Measurements from ENCODE around the gene PLEKHM3.

PLEKHM3 gene, protein sequence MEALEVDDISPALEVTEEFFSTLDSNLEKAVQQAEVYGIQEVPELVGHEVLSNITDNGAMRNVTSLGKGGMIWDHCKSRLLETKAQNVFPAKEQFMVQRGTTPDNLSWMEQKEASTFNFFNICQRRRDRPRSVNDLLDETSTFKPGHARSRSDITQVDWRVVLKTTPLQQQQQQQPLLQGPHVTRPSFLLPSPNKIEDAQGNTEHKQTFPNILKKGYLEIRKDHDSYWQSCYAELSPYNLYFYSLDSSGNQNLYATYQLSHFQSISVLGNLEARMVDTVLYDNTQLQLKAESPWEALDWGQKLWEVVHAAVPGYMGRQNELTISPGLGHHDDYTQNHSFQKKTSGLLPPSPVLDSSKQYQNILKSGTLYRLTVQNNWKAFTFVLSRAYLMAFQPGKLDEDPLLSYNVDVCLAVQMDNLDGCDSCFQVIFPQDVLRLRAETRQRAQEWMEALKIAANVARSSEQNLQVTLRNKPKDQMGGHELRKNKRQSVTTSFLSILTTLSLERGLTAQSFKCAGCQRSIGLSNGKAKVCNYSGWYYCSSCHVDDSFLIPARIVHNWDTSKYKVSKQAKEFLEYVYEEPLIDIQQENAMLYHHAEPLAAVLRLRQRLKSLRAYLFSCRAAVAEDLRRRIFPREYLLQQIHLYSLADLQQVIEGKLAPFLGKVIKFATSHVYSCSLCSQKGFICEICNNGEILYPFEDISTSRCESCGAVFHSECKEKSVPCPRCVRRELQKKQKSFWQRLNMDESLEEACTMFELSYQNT

GRCh38 chr2:208025037-208025813 lies at the start of gene PLEKHM3:
Gene PLEKHM3 (minus strand): TSS chr2:208025527. CDS start chr2:208001639, 23,888 bp downstream.
- in situ Hi-C loops (cut with MboI; ENCODE audit: low pct_unique_long_range_greater_than_20kb, low sequenced_read_pairs): loop anchor here (25.0 kb wide), 1 partner anchor 263 kb away; the partner anchor contains the start of gene FZD5

GRCh38 chr2:208074610-208075356 lies 49.5 kb upstream of the PLEKHM3 start:
- no peak for DNase-seq
- in situ Hi-C loops (cut with MboI; ENCODE audit: low pct_unique_long_range_greater_than_20kb, low sequenced_read_pairs): loop anchor here (25.0 kb wide), 1 partner anchor 437 kb away; the partner anchor contains the start of gene METTL21A

More at GRCh38 chr2:208025037-208025813, at the start of gene PLEKHM3:
- peak; percentile 91 for DNase-seq

DNA sequence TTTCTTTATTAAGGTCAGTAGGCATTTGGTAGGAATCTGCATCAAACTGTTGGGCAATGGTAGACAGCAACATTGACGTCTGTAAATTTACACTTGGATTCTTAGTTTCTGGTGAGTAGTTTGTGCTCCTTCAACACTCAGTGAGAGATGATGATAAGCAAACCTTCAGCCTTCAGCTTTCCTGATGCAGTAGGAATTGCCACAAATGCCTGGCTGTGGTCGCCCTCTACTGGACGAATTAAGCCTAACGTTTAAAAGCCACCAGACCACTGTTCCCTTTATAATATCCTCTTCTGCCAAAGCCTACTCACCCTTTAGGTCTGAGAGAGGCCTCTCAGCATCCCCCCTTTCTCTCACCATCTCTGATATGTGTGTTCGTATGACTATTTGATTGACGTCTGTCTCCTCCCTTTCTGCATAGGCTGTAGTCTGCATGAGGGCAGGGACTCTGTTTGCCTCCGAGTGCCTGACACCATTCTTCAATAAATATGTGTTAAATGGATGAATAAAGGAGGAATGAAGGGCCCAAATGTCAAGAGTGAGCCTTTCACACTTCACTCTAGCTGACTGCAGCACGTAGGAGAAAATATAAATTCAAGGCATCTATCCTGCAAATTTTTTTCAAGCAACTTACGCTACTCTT lies 47.0 kb upstream of the PLEKHM3 start:
- DNase-seq: peak; percentile 84
- in situ Hi-C loops (cut with MboI; ENCODE audit: low pct_unique_long_range_greater_than_20kb, low sequenced_read_pairs): loop anchor here (25.0 kb wide), 1 partner anchor 435 kb away; the partner anchor contains the start of gene METTL21A

DNA sequence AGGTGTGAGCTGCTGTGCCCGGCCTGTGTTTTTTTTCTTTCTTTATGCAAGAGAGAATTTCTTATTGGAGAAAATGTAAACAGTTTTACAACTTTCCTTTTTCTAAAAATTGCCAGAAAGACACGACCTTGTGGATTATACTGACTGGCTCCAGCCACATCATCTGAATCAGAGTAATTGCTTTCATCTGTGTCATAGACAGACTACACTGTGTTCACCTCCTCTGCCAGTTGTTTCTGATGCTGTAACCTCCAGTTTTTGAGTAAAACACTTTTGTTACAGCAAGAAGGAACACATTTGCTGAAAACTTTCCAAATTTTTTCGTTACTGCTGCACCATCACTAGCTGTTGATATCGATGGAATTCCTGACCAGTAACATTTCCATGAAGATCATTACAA lies 43.9 kb upstream of the PLEKHM3 start:
- in situ Hi-C loops (cut with MboI; ENCODE audit: low pct_unique_long_range_greater_than_20kb, low sequenced_read_pairs): loop anchor here (25.0 kb wide), 1 partner anchor 432 kb away; the partner anchor contains the start of gene METTL21A
- no peak for DNase-seq

GRCh38 chr2:208066016-208066415 lies 40.7 kb upstream of the PLEKHM3 start:
- in situ Hi-C loops (cut with MboI; ENCODE audit: low pct_unique_long_range_greater_than_20kb, low sequenced_read_pairs): loop anchor here (25.0 kb wide), 1 partner anchor 429 kb away; the partner anchor contains the start of gene METTL21A
- no peak for DNase-seq

- no peak for DNase-seq
- in situ Hi-C loops (cut with MboI; ENCODE audit: low pct_unique_long_range_greater_than_20kb, low sequenced_read_pairs): loop anchor here (25.0 kb wide), 1 partner anchor 428 kb away; the partner anchor contains the start of gene METTL21A
Observed at GRCh38 chr2:208065476-208065875, 40.1 kb upstream of the PLEKHM3 start.

DNA sequence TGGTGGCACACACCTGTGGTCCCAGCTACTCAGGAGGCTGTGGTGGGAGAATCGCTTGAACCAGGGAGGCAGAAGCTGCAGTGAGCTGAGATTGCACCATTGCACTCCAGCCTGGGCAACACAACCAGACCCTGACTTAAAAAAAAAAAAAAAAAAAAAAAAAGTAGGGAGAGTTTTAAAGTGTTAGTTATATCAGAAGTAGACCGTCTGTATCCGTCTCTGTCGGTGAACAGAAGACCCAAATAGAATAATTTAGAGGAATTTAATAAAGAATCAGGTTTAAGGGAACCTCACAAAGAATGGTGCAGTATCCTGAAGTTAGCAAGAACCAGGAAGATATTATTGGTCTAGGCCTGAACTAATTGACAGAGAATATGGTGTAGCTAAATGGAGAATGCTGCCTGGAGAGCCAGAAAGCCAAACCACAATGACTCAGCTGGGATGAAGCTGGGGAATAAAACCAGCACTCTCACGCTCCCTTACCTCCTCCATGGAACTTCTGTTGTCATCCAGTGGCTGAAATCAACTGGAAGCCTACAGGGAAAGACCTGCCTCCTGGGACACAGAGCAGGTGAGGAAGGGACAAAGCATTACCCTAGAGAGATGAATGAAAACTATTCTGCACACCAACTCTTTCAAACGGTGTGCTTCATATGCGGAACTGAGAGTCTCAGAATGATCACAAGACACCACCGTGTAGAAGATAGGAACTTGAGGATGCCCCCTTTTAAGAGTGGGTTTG lies 39.1 kb upstream of the PLEKHM3 start:
- in situ Hi-C loops (cut with MboI; ENCODE audit: low pct_unique_long_range_greater_than_20kb, low sequenced_read_pairs): loop anchor here (25.0 kb wide), 1 partner anchor 427 kb away; the partner anchor contains the start of gene METTL21A
- DNase-seq: peak; percentile 67

GRCh38 chr2:208062961-208063360 lies 37.6 kb upstream of the PLEKHM3 start:
- no peak for DNase-seq
- in situ Hi-C loops (cut with MboI; ENCODE audit: low pct_unique_long_range_greater_than_20kb, low sequenced_read_pairs): loop anchor here (25.0 kb wide), 1 partner anchor 426 kb away; the partner anchor contains the start of gene METTL21A

- DNase-seq: peak; percentile 41
- in situ Hi-C loops (cut with MboI; ENCODE audit: low pct_unique_long_range_greater_than_20kb, low sequenced_read_pairs): loop anchor here (25.0 kb wide), 1 partner anchor 425 kb away; the partner anchor contains the start of gene METTL21A
Observed at GRCh38 chr2:208062113-208062512, 36.8 kb upstream of the PLEKHM3 start.

DNA sequence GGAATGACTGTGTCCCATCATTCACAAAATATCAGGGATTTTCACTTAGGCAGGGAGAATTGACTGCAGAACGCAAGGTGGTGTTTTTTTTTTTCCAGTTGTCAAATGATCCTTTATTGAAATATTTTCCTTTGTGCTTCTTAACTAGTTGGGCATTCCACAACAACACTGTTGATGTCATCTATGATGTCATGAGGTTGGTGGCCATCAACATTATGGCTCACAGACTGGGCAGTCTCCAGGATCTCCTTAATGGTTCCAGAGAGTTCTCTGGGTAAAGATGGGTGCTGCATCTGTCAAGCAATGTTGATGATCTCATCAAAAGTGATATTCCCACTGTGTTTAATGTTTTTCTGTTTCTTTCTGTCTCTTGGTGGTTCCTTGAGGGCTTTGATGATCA lies 31.8 kb upstream of the PLEKHM3 start:
- in situ Hi-C loops (cut with MboI; ENCODE audit: low pct_unique_long_range_greater_than_20kb, low sequenced_read_pairs): loop anchor here (25.0 kb wide), 1 partner anchor 420 kb away; the partner anchor contains the start of gene METTL21A
- no peak for DNase-seq

DNA sequence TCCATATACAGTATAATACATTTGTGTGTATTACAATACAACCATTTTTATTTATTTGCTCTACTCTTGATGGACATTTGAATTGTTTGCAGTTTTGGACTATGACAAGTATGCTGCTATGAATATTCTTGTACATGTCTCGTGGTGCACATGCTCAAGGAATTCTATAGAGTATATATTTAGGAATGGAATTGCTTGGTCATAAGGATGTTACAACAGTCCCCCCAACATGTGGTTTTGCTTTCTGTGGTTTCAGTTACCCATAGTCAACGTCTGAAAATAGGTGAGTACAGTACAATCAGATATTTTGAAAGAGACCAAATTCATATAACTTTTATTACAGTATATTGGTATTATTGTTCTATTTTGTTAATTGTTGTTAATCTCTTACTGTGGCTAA lies 24.1 kb upstream of the PLEKHM3 start:
- in situ Hi-C loops (cut with MboI; ENCODE audit: low pct_unique_long_range_greater_than_20kb, low sequenced_read_pairs): loop anchor here (25.0 kb wide), 1 partner anchor 287 kb away; the partner anchor contains the start of gene FZD5
- DNase-seq: no peak

GRCh38 chr2:208049006-208049405 lies 23.7 kb upstream of the PLEKHM3 start:
- no peak for DNase-seq
- in situ Hi-C loops (cut with MboI; ENCODE audit: low pct_unique_long_range_greater_than_20kb, low sequenced_read_pairs): loop anchor here (25.0 kb wide), 1 partner anchor 287 kb away; the partner anchor contains the start of gene FZD5

DNA sequence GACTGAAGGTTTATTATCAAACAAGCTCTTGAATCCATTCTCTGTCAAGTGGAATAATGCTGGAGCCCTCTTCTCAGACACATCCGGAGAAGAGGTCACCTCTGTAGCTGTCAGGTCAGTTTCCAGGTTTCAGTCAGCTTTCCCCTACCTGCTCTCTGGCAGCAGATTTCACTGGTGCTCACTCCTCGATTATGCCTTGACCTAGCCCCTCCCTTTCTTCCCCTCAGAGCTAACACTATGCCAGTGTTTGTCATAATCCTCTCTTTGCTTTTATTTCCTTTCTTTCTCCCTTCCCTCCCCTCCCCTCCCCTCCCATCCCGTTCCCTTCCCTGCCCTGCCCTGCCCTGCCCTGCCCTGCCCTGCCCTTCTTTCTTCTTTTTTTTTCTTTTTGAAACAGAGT lies 22.5 kb upstream of the PLEKHM3 start:
- no peak for DNase-seq
- in situ Hi-C loops (cut with MboI; ENCODE audit: low pct_unique_long_range_greater_than_20kb, low sequenced_read_pairs): loop anchor here (25.0 kb wide), 1 partner anchor 286 kb away; the partner anchor contains the start of gene FZD5

- DNase-seq: no peak
- in situ Hi-C loops (cut with MboI; ENCODE audit: low pct_unique_long_range_greater_than_20kb, low sequenced_read_pairs): loop anchor here (25.0 kb wide), 1 partner anchor 284 kb away; the partner anchor contains the start of gene FZD5
Observed at GRCh38 chr2:208046686-208047085, 21.4 kb upstream of the PLEKHM3 start.

DNA sequence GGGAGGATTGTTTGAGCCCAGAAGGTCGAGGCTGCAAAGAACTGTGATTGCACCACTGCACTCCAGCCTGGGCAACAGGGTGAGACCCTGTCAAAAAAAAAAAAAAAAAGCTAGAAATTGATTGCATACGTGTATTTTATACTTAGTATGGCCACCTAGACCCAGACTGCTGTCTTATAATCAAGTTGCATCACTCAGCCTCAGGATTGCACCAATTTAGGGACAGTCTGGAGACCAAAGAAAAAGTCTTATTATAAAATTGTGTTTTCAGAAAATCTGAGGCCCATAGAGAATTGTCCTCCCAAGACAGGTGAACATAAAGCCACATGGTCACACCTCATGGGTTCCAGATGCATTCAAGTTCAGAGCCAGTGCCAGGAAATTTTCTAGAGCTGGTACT lies 17.1 kb upstream of the PLEKHM3 start:
- in situ Hi-C loops (cut with MboI; ENCODE audit: low pct_unique_long_range_greater_than_20kb, low sequenced_read_pairs): loop anchor here (25.0 kb wide), 1 partner anchor 280 kb away; the partner anchor contains the start of gene FZD5
- no peak for DNase-seq

- in situ Hi-C loops (cut with MboI; ENCODE audit: low pct_unique_long_range_greater_than_20kb, low sequenced_read_pairs): loop anchor here (25.0 kb wide), 1 partner anchor 280 kb away; the partner anchor contains the start of gene FZD5
- DNase-seq: no peak
Observed at GRCh38 chr2:208042041-208042440, 16.7 kb upstream of the PLEKHM3 start.

Measured in KBM-7 (cell line).